HL-60/S4 (cell line): ENCODE data around the gene LYPD3.

Source experiments
- in situ Hi-C: fragments of 300-500 bp; cut with MboI; formaldehyde crosslinking; loops from 2 replicates; pipeline ENCODE4 v1.14.3; 2022; ENCODE audit warnings: low sequenced_read_pairs

LYPD3 gene

DNA sequence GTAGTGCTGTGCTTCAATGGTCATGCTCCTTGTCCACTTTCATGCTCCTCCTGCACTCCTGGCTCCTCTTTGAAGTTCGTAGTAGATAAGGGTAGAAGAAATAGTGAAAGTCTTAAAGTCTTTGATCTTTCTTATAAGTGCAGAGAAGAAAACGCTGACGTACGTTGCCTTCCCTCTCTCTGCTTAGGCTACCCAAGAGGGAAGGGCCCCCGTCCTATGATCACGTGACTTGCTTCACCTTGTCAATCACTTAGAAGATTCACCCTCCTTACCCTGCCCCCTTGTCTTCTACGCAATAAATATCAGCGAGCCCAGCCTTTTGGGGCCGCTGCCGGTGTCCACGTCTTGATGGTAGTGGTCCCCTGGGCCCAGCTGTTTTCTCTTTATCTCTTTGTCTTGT, 28.1 kb downstream of the LYPD3 start:
- in situ Hi-C loops: loop anchor here (10.0 kb wide), 1 partner anchor 368 kb away; the partner anchor contains the start of gene LYPD5

DNA sequence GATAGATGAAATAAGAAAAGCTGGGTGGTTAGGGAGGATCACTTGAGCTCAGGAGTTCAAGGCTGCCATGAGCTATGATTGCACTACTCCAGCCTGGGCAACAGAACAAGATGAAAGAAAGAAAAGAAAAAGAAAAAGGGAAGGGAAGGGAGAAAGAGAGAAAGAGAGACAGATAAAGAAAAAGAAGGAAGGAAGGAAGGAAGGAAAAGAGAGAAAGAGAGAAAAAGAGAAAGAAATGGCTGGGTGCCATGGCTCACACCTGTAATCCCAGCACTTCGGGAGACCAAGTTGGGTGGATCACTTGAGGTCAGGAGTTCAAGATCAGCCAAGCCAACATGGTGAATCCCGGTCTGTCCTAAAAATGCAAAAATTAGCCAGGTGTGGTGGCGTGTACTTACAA, 29.6 kb downstream of the LYPD3 start:
- in situ Hi-C loops: loop anchor here (10.0 kb wide), 1 partner anchor 369 kb away; the partner anchor contains the start of gene LYPD5

DNA sequence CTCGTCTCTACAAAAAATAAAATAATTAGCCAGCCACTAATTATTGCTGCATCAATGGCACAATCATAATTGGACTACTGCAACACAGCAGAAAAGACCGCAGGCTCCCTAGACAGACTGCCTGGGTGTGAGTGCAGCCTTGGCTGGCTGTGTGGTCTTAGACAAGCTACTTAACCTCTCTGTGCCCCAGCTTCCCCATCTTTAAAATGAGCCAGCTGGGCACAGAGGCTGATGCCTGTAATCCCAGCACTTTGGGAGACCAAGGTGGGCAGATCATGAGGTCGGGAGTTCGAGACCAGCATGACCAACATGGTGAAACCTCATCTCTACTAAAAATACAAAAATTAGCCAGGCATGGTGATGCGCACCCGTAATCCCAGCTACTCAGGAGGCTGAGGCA, 31.7 kb downstream of the LYPD3 start:
- in situ Hi-C loops: loop anchor here (10.0 kb wide), 1 partner anchor 371 kb away; the partner anchor contains the start of gene LYPD5

DNA sequence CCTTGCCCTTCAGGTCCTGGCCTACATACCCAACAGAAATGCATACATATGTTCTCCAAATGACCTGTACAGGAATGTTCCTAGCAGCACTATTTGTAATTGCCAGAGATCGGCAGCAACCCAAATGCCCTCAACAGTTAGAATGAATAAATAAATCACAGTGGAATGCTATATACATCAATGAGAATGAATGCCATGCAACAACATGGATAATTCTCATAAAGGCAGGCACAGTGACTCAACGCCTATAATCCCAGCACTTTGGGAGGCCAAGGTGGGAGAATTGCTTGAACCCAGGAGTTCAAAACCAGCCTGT, 32.1 kb downstream of the LYPD3 start:
- in situ Hi-C loops: loop anchor here (10.0 kb wide), 1 partner anchor 371 kb away; the partner anchor contains the start of gene LYPD5

DNA sequence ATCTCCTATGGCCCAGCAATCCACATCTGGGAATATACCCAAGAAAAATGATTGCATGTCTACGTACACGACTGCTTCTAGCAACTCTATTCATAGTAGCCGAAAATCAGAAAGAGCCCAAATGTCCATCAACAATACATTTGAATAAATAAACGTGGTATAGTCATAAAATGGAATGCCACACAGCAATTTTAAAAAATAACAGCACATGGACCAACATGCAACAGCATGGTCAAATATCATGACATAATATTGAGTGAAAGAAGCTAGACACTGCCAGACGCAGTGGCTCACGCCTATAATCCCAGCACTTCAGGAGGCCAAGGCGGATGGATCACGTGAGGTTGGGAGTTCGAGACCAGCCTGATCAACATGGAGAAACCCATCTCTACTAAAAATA, 34.4 kb downstream of the LYPD3 start:
- in situ Hi-C loops: loop anchor here (10.0 kb wide), 1 partner anchor 374 kb away; the partner anchor contains the start of gene LYPD5

DNA sequence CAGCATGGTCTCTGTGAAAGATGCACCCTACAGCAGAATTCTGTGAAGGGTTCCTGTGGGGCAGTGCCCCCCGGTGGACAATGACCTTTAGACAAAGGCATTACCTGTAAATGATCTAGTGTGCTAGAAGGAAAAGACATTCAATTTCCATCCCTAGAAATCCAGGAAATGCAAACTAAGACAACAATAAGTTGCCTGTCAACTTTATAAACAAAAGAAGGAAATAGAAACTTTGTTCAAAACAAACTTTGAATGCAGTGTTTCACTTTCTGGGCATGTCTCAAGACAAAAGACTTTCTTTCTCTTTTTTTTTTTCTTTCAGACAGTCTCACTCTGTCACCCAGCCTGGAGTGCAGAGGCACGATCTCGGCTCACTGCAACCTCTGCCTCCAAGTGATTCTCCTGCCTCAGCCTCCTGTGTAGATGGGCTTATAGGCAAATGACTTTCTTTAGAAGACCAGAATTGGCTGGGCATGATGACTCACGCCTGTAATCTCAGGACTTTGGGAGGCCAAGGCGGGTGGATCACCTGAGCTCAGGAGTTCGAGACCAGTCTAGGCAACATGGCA, 35.2 kb downstream of the LYPD3 start:
- in situ Hi-C loops: loop anchor here (10.0 kb wide), 1 partner anchor 375 kb away; the partner anchor contains the start of gene LYPD5

DNA sequence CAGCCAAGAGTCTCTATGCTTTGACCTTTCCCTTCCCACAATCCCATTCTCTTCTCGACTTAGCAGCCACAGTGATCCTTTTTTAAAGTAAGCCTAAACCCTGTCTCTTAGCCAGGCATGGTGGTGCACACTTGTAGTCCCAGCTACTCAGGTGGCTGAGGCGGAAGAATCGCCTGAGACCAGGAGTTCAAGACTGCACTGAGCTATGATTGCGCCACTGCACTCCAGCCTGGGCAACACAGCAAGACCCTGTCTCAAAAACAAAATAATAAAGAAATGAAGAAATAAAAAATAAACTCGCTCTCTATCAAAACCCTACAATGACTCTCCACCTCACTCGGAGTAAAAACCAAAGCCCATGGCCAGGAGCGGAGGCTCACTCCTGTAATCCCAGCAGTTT, 36.0 kb downstream of the LYPD3 start:
- in situ Hi-C loops: no loop called here

DNA sequence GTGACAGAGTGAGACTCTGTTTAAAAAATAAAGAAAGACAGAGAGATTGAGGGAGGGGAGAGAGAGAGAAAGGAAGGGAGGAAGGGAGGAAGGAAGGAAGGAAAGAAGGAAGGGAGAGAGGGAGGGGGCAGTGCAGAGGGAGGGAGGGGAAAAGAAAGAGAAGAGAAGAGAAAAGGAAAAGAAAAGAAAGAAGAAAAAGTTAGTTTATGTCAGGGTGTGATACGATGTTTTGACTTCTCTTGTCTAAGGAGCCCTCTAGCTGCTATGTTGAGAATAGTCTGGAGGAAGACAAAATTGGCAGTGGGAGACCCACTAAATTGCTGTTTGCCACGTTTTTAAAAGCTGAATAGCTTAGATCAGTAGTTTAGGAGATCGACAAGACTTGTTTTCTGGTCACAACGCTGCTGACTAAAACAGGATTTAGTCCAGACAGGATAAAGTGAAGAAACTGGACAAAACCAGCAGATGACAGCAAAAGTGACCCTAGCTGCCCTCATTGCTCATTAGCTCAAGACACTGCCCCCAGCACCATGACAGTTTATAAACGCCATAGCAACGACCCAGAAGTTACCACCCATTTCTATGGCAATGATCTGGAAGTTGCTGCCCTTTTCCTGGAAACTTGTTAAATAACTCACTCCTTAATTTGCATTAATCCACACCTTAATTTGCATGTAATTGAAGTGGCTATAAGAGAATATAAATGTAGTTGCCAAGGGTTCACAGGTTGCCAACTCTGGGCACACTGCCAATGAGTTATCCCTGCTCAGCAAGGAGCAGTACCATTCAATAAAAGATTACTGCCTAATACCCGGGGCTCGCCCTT, 39.6 kb downstream of the LYPD3 start:
- in situ Hi-C loops: no loop called here

DNA sequence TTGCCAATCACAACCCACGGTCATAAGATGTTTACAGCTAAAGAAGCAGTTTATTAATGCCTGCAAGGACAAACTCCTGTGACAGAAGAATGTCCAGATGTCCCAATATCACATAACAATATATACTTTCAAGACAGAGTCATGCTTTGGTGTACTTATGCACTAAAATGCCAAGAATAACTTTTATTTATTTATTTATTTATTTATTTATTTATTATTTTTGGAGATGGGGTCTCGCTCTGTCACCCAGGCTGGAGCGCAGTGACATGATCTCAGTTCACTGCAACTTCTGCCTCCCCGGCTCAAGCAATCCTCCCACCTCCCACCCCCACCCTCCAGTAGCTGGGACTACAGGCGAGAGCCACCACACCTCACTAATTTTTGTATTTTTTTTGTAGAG, 41.6 kb downstream of the LYPD3 start:
- in situ Hi-C loops: no loop called here

DNA sequence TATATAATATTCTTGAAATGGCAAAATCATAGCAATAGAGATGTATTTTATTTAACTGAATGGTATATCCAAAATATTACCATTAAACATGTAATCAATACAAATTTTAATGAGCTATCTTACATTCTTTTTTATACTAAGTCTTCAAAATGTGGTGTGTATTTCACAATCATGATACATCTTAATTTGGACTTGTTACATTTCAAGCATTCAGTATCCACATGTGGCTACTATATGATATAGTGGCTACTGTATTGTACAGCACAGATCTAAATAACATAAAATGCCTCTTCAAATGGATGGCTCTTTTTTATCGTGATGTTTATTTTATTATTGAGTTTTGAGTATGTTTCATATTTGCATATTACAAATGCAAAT, 42.7 kb downstream of the LYPD3 start:
- in situ Hi-C loops: no loop called here

DNA sequence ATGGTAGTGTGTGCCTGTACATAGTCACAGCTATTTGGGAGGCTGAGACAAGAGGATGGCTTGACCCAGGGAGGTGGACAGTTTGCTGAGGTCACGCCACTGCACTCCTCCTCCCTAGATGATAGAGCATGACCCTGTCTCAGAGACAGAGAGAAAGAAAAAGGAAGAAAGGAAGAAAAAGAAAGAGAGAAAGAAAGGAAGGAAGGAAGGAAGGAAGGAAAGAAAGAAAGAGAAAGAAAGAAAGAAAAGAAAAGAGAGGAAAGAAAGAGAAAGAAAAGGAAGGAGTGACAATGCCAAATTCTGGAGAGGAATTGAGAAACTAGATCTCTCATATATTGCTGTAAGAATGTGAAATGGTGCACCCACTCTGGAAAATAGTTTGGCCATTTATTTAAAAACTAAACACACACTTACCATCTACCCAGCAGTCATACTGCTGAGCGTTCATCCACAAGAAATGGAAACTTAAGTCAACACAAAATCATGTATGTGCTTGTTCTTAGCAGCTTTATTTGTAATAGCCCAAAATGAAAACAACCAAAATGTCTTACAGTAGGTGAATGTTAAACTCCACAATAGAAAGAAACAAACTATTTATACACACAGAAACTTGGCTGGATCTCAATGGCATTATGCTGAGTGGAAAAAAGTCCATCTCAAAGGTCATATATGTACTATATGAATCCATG, 43.3 kb downstream of the LYPD3 start:
- in situ Hi-C loops: no loop called here

DNA sequence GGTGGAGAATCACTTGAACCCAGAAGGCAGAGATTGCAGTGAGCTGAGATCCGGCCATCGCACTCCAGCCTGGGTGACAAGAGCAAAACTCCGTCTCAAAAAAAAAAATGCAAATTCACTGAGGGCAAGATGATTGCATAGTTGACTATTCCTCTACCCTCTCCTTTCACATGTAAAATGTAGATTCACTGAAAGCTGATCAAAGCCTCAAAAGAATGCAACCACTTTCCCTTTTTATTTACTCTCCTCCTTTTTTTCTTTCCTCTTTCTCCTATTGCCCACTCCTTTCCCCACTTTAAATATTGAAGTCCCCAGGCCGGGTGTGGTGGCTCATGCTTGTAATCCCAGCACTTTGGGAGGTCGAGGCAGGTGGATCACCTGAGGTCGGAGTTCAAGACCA, 44.5 kb downstream of the LYPD3 start:
- in situ Hi-C loops: no loop called here

DNA sequence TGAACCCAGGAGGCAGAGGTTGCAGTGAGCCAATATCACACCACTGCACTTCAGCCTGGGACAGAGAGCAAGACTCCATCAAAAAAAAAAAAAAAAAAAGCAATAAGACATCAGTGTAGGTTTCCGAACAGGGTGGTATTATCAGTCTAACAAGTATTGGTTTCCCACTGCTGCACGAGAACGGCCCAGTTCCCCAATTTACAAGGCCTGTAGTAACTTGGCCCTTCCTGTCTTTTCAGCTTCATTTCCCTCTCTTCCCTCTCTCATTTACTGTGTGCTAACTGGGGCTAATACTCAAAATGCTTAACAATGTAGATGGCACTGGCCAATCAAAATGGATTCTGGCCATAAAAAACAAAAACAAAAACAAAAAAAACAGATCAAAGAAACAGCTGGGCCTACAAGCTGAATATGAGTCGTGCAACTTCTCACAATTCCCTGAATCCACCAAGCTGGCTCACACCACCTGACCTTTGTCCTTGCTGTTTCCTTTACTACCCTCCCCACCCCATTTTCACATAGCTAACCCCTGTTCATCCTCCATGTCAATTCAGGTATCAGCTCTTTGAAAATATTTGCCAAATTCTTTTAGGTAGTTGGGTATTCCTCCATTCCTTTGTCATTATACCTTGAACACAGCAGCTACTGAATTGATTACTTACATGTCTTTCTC, 48.3 kb downstream of the LYPD3 start:
- in situ Hi-C loops: no loop called here

DNA sequence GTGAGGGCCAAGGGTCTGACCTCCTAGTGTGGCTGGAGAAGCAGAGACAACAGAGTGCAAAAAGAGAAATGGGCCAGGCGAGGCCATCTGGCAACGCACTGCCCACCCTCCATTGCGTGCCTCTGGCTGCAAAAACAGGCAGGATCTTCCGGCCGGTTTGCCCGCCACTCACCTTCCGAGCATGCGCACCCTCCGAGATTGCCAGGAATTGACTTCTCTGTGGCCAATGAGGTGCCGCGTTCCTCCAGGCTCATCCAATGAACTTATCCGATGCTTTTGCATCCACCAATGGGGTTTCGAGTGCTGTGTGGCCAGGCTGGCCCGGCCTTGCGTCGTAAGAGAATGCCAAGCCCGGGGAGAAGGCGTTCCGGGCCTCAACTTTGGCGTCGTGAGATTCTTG, 50.9 kb downstream of the LYPD3 start, which contains the start of gene TEX101:
TEX101 (plus strand) TSS at position 337 of the 400 bp plus-strand sequence. CDS start 1,030 bp downstream, outside the sequence.
- in situ Hi-C loops: no loop called here

DNA sequence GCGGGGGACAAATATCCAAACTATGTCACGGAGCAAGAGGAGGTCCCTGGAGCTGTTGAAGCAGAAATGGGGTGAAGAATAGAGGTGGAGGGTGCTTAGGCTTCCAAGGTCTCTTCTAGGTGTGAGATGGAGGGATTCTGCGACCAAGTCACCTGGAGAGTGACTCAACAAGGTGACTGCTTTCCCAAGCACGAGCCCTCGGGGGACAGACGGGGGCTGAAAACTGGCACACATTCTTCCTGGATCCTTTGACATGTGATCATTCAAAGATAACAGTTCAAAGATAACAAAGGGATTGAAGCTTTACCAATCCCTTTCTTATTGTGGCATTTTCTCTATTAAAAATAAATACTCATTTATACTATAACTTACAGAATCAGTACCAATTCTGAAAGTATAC, 53.0 kb downstream of the LYPD3 start:
- in situ Hi-C loops: no loop called here
